ENCODE results near the gene CPNE5. TPM values are rescaled to one million over a fixed set of nuclear protein-coding genes. Genes with fewer than 3 reads are reported as not detected.

CPNE5 gene
- total and polyA plus RNA-seq, 8 donors: 1.2 to 7.3 (median 6.4) TPM

DNA sequence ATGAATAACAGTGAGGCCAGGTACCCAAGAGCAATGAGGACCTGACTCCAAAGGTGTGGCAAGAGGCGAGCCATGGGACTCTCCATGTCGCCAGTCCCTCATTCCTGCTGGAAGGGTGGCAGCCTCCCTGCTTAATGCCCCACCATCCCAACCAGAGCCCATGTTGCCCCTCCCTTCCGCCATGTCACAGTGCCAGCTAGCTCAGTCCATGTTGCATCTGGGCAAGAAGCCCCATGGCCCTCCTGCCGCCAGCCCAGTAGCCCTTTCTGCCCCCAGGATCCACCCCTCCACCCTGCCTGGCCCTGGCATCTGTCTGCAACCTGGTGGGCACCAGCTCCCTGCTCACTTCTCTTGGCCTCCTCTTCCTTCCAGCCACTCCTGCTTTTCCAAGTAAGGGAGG, 6.0 kb upstream of the CPNE5 start:
- H3K4me1 ChIP-seq: peaks cover 16 to 25% of the 10 kb centered on the region in 2 donors
- no peaks in the 10 kb centered on the region for H3K36me3 ChIP-seq
- no peak overlapping the region for H3K4me3 ChIP-seq
- peaks cover 7 to 11% of the 10 kb centered on the region in 2 donors for H3K27me3 ChIP-seq
- ATAC-seq (no peak), DNase-seq (no peak)
- intact Hi-C loops (cut with DNase I): no loop called here
- no peaks in the 10 kb centered on the region for H3K9me3 ChIP-seq
- TF ChIP-seq, protein P1, sequence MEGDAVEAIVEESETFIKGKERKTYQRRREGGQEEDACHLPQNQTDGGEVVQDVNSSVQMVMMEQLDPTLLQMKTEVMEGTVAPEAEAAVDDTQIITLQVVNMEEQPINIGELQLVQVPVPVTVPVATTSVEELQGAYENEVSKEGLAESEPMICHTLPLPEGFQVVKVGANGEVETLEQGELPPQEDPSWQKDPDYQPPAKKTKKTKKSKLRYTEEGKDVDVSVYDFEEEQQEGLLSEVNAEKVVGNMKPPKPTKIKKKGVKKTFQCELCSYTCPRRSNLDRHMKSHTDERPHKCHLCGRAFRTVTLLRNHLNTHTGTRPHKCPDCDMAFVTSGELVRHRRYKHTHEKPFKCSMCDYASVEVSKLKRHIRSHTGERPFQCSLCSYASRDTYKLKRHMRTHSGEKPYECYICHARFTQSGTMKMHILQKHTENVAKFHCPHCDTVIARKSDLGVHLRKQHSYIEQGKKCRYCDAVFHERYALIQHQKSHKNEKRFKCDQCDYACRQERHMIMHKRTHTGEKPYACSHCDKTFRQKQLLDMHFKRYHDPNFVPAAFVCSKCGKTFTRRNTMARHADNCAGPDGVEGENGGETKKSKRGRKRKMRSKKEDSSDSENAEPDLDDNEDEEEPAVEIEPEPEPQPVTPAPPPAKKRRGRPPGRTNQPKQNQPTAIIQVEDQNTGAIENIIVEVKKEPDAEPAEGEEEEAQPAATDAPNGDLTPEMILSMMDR (IDR thresholded peaks at IDR 0.05): no peak
- no peak overlapping the region for H3K27ac ChIP-seq

DNA sequence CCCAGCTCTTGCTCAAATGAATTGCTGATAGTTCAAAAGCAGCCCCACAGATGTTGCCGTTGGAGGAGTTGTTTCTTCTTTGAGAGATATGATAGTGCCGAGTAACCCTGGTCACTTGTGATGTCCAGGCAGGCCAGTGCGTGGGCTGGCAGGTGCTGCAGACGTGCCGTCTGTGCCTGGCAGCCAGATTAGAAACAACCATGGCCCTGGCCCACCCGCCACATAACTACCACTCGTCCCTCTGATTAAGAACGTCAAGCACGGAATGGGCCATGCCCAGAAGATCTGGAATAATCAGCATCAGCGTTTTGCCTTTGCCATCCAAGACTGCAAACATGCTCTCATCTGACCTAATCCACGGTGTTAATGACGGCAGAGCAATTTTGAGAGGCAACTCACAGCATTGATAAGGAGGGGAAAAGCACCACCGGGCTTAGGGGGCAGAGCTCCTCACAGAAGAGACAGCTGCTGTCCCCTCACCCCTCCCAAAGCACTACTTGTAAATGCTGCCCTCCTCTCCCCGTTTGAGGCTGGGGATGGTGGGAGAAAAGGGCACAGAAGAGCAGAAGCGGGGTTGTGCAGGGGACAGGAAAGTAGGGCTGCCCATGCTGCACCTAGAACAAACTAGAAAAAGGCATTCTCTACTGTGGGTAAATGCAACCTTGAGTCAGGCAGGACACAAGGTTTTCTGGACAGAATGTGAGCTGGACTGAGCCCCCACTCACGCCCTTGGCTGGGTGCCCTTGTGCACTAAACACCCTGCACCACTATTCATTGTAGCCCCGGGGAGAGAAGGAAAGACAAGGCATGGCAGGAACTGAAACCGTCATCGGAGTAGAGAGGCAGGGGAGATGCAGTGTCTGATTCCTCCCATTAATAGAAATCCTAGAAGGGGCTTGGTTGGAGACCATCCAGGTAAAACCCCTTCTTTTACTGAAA, 5.3 kb upstream of the CPNE5 start:
- H3K9me3 ChIP-seq: no peaks in the 10 kb centered on the region
- H3K27me3 ChIP-seq: peaks cover 11 to 19% of the 10 kb centered on the region in 2 donors
- DNase-seq (no peak), ATAC-seq (no peak)
- no peak overlapping the region for H3K4me3 ChIP-seq
- no peak overlapping the region for H3K27ac ChIP-seq
- no peaks in the 10 kb centered on the region for H3K36me3 ChIP-seq
- peaks cover 19 to 25% of the 10 kb centered on the region in 2 donors for H3K4me1 ChIP-seq
- intact Hi-C loops (cut with DNase I): no loop called here
- TF ChIP-seq, protein P1 (IDR thresholded peaks at IDR 0.05): no peak

DNA sequence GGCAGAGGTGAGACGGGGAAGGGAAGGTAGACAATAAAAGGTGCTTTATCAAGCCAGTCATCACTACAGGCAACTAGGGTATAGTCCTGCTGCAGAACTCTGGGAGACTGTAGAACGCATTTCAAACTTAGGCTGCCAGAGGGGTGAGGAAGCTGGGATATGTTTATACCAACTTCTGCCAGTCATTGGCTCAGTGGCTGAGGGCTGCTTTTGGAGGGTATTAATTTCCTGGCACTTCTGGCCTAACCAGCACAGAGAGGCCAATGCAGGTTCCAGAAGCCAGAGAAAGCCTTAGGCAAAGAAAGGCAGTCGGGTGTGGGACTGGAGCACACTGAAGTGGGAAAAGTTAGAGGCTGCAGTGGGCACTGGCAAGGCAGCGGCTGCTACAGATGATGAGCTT, 3.9 kb upstream of the CPNE5 start:
- H3K4me1 ChIP-seq: peaks cover 16 to 22% of the 10 kb centered on the region in 2 donors
- DNase-seq (no peak), ATAC-seq (no peak)
- H3K27me3 ChIP-seq: peaks cover 17 to 32% of the 10 kb centered on the region in 2 donors
- intact Hi-C loops (cut with DNase I): no loop called here
- no peaks in the 10 kb centered on the region for H3K9me3 ChIP-seq
- no peak overlapping the region for H3K4me3 ChIP-seq
- TF ChIP-seq, protein P1 (IDR thresholded peaks at IDR 0.05): no peak
- H3K36me3 ChIP-seq: no peaks in the 10 kb centered on the region
- no peak overlapping the region for H3K27ac ChIP-seq

DNA sequence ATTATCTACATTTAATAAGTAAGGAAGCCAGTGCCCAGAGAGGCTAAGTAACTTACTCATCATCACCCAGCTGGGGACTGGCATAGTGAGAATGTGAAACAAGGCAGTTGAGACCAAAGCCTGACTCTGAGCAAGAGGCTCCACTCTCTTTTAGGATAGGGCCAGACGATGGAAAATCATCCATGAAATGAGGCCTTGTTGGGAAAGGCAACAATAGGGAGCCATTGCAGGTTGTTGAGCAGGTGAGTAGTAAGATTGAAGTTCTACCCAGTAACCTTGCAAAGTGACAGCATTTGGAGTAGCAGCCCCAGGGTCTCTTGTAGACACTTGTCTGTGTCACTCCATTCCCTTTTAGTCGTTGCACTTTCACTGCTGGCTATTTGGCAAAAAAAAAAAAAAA, 2.5 kb upstream of the CPNE5 start:
- no peaks in the 10 kb centered on the region for H3K9me3 ChIP-seq
- H3K4me1 ChIP-seq: peaks cover 16 to 22% of the 10 kb centered on the region in 2 donors
- intact Hi-C loops (cut with DNase I): no loop called here
- peaks cover 17 to 45% of the 10 kb centered on the region in 2 donors for H3K27me3 ChIP-seq
- no peaks in the 10 kb centered on the region for H3K36me3 ChIP-seq
- DNase-seq (no peak), ATAC-seq (no peak)
- no peak overlapping the region for H3K27ac ChIP-seq
- TF ChIP-seq, protein P1 (IDR thresholded peaks at IDR 0.05): no peak
- no peak overlapping the region for H3K4me3 ChIP-seq

All from left lung (tissue), 10 donors.